ENCODE data around the gene HDDC3.

The HDDC3 gene

GRCh38 chr15:90931828-90932659, at the start of gene HDDC3:
TSS of gene HDDC3 (minus strand) at chr15:90932549. CDS start at chr15:90932540, 9 bp downstream.
- DNase-seq, result peak; percentile 93

GRCh38 chr15:90982135-90982534, 49.8 kb upstream of the HDDC3 start:
- DNase-seq, result no peak

GRCh38 chr15:90981681-90982080, 49.3 kb upstream of the HDDC3 start:
- DNase-seq, result no peak

- no peak for DNase-seq
These were observed 47.2 kb upstream of the HDDC3 start for GRCh38 chr15:90979582-90979981.

- no peak for DNase-seq
These were observed 41.9 kb upstream of the HDDC3 start for GRCh38 chr15:90974216-90974615.

GRCh38 chr15:90972133-90972532, 39.8 kb upstream of the HDDC3 start:
- DNase-seq, result no peak

- DNase-seq, result no peak
These were observed 37.9 kb upstream of the HDDC3 start for GRCh38 chr15:90970274-90970673.

- no peak for DNase-seq
These were observed 36.1 kb upstream of the HDDC3 start for GRCh38 chr15:90968434-90968833.

GRCh38 chr15:90967206-90967605, 34.9 kb upstream of the HDDC3 start:
- DNase-seq, result no peak

- DNase-seq, result no peak
These were observed 33.9 kb upstream of the HDDC3 start for GRCh38 chr15:90966262-90966661.

GRCh38 chr15:90962021-90962420, 29.7 kb upstream of the HDDC3 start:
- DNase-seq, result no peak

GRCh38 chr15:90960298-90961091, 28.1 kb upstream of the HDDC3 start:
- no peak for DNase-seq

GRCh38 chr15:90959894-90960293, 27.5 kb upstream of the HDDC3 start:
- DNase-seq, result no peak

GRCh38 chr15:90959028-90959595, 26.8 kb upstream of the HDDC3 start:
- DNase-seq, result no peak

GRCh38 chr15:90957791-90958190, 25.4 kb upstream of the HDDC3 start:
- no peak for DNase-seq

- DNase-seq, result no peak
These were observed 24.9 kb upstream of the HDDC3 start for GRCh38 chr15:90957031-90957790.

GRCh38 chr15:90956274-90957030, 24.1 kb upstream of the HDDC3 start:
- DNase-seq, result peak; percentile 49

- DNase-seq, result peak; percentile 36
These were observed 23.4 kb upstream of the HDDC3 start for GRCh38 chr15:90955624-90956273.

GRCh38 chr15:90954712-90955623, 22.6 kb upstream of the HDDC3 start, which contains the start of gene RCCD1:
TSS of gene RCCD1 (plus strand) at chr15:90954884. CDS start at chr15:90956735, 1,851 bp downstream.
- DNase-seq, result peak; percentile 58

Measured in NCI-H510A treated with DMSO at 0.1 percent for 48 hours (cell line).